Neural progenitor cell (in vitro differentiated cells): Measurements from ENCODE around the gene DPH1. TPM values are rescaled to one million over a fixed set of nuclear protein-coding genes. Genes with fewer than 3 reads are reported as not detected.

Experiments
- DNase-seq: peaks from one replicate; pipeline ENCODE4 v3.0.0-alpha.2; 2016; ENCODE audit warnings: low spot score
- H2AFZ ChIP-seq: fragments of 200-600 bp; sonication (generic); replicated peaks from 2 replicates; pipeline ENCODE4 v1.6.1; 2016; ENCODE audit warnings: antibody characterized with exemption
- H3F3A ChIP-seq: fragments of 200-600 bp; sonication (generic); 2 replicates; pipeline ENCODE4 v1.6.1; 2016; ENCODE audit warnings: antibody characterized with exemption, low read depth
- H3K27ac ChIP-seq: fragments of 200-600 bp; sonication (generic); 2 replicates; pipeline ENCODE4 v1.5.1; 2016; ENCODE audit warnings: mild to moderate bottlenecking
- H3K27me3 ChIP-seq: fragments of 200-600 bp; sonication (generic); 2 replicates; pipeline ENCODE4 v1.6.1; 2016; ENCODE audit warnings: mild to moderate bottlenecking, moderate library complexity
- H3K36me3 ChIP-seq: fragments of 200-600 bp; sonication (generic); 2 replicates; pipeline ENCODE4 v1.5.1; 2016
- H3K4me1 ChIP-seq: fragments of 200-600 bp; sonication (generic); 2 replicates; pipeline ENCODE4 v1.6.1; 2016; ENCODE audit warnings: mixed run types
- H3K4me2 ChIP-seq: fragments of 200-600 bp; sonication (generic); 2 replicates; pipeline ENCODE4 v1.6.1; 2016
- H3K4me3 ChIP-seq: fragments of 200-600 bp; sonication (generic); 2 replicates; pipeline ENCODE4 v1.5.1; 2016
- H3K79me2 ChIP-seq: fragments of 200-600 bp; sonication (generic); 2 replicates; pipeline ENCODE4 v1.6.1; 2016; ENCODE audit warnings: low read depth
- H3K9ac ChIP-seq: fragments of 200-600 bp; sonication (generic); 2 replicates; pipeline ENCODE4 v1.6.1; 2016
- H3K9me3 ChIP-seq: fragments of 200-600 bp; sonication (generic); 2 replicates; pipeline ENCODE4 v1.5.1; 2016; ENCODE audit warnings: low read depth
- H4K20me1 ChIP-seq: fragments of 200-600 bp; sonication (generic); 2 replicates; pipeline ENCODE4 v1.6.1; 2016; ENCODE audit warnings: low read depth
- H3K27ac Mint-ChIP-seq: 3 replicates; pipeline ENCODE4 v1.8.0; 2021; ENCODE audit warnings: mixed read lengths
- H3K27me3 Mint-ChIP-seq: 2 replicates; pipeline ENCODE4 v1.8.0; 2022; ENCODE audit warnings: low read depth, mild to moderate bottlenecking, inconsistent platforms, moderate library complexity, mixed read lengths; ENCODE audit not compliant: insufficient read depth
- H3K36me3 Mint-ChIP-seq: 3 replicates; pipeline ENCODE4 v1.8.0; 2021; ENCODE audit warnings: mixed read lengths
- H3K4me1 Mint-ChIP-seq: 3 replicates; pipeline ENCODE4 v1.8.0; 2021; ENCODE audit warnings: mixed read lengths
- H3K4me3 Mint-ChIP-seq: 3 replicates; pipeline ENCODE4 v1.8.0; 2021; ENCODE audit warnings: mild to moderate bottlenecking, moderate library complexity, mixed read lengths
- H3K9me3 Mint-ChIP-seq: 3 replicates; pipeline ENCODE4 v1.8.0; 2020; ENCODE audit warnings: mixed read lengths
- CTCF ChIP-seq: fragments of 200-600 bp; sonication (generic); IDR thresholded peaks from 2 replicates; pipeline ENCODE4 v1.5.1; 2017; ENCODE audit warnings: antibody characterized with exemption, mild to moderate bottlenecking
- EZH2 ChIP-seq: fragments of 200-600 bp; sonication (generic); IDR thresholded peaks from 2 replicates; pipeline ENCODE4 v1.6.1; 2017; ENCODE audit warnings: antibody characterized with exemption, mild to moderate bottlenecking, moderate library complexity
- EZH2phosphoT487 ChIP-seq: fragments of 200-600 bp; sonication (generic); IDR thresholded peaks from 2 replicates; pipeline ENCODE4 v1.6.1; 2017; ENCODE audit warnings: antibody characterized with exemption
- total RNA-seq: library from RNA; depleted of rRNA; stranded (reverse); fragments of >200 nt; gene quantifications from 2 replicates; pipeline ENCODE4 v1.2.3, GENCODE V29; 2015; ENCODE audit warnings: low replicate concordance

DPH1 gene
- total RNA-seq, 1 donor from 2014 or later: 21.1 TPM

GRCh38 chr17:2028234-2028614, 1.7 kb upstream of the DPH1 start:
- Histone ChIP-seq H3K4me1 (peaks cover 18% of the 10 kb centered on the region), H3K4me3 (no peak overlapping the region), H3K4me2 (no peak overlapping the region), H3K36me3 (no peaks in the 10 kb centered on the region), H3K9ac (no peak overlapping the region), H3K79me2 (no peaks in the 10 kb centered on the region), H3F3A (peaks cover 26% of the 10 kb centered on the region), H4K20me1 (peaks cover 6% of the 10 kb centered on the region), H3K27ac (no peak overlapping the region), H3K27me3 (peaks cover 66% of the 10 kb centered on the region), H2AFZ (no peak overlapping the region), H3K9me3 (no peaks in the 10 kb centered on the region)
- Mint-ChIP-seq H3K4me3 (peak overlapping the region; percentile 75), H3K36me3 (peaks cover 1% of the 10 kb centered on the region), H3K9me3 (peaks cover 5% of the 10 kb centered on the region), H3K27me3 (peaks cover 29% of the 10 kb centered on the region), H3K4me1 (peaks cover 40% of the 10 kb centered on the region), H3K27ac (no peak overlapping the region)
- DNase-seq: no peak
- TF ChIP-seq EZH2: no peak
- TF ChIP-seq CTCF: no peak
- TF ChIP-seq EZH2phosphoT487: no peak

GRCh38 chr17:2028737-2029136, 1.2 kb upstream of the DPH1 start:
- no peaks in the 10 kb centered on the region for H3K9me3 ChIP-seq
- H3K9me3 Mint-ChIP-seq: peaks cover 5% of the 10 kb centered on the region
- peaks cover 29% of the 10 kb centered on the region for H3K27me3 Mint-ChIP-seq
- peak overlapping the region; percentile 69 for H3K4me3 Mint-ChIP-seq
- H3K27ac Mint-ChIP-seq: no peak overlapping the region
- H3K36me3 ChIP-seq: no peaks in the 10 kb centered on the region
- H3K4me3 ChIP-seq: no peak overlapping the region
- H3K4me1 ChIP-seq: peaks cover 18% of the 10 kb centered on the region
- H3K9ac ChIP-seq: no peak overlapping the region
- H3F3A ChIP-seq: peaks cover 23% of the 10 kb centered on the region
- peak overlapping the region; percentile 8 for H3K4me2 ChIP-seq
- peaks cover 43% of the 10 kb centered on the region for H3K4me1 Mint-ChIP-seq
- DNase-seq: no peak
- H3K27me3 ChIP-seq: peaks cover 61% of the 10 kb centered on the region
- no peak for TF ChIP-seq EZH2phosphoT487
- no peak for TF ChIP-seq EZH2
- no peak for TF ChIP-seq CTCF
- peaks cover 1% of the 10 kb centered on the region for H3K36me3 Mint-ChIP-seq
- no peak overlapping the region for H2AFZ ChIP-seq
- H3K27ac ChIP-seq: no peak overlapping the region
- peaks cover 4% of the 10 kb centered on the region for H4K20me1 ChIP-seq
- no peaks in the 10 kb centered on the region for H3K79me2 ChIP-seq

GRCh38 chr17:2030779-2031163, 818 bp downstream of the DPH1 start:
- Histone ChIP-seq H4K20me1 (peaks cover 4% of the 10 kb centered on the region), H3K79me2 (no peaks in the 10 kb centered on the region), H2AFZ (no peak overlapping the region), H3K4me2 (peak overlapping the region; percentile 94), H3K4me3 (peak overlapping the region; percentile 88), H3K4me1 (peaks cover 12% of the 10 kb centered on the region), H3K9me3 (no peaks in the 10 kb centered on the region), H3K36me3 (no peaks in the 10 kb centered on the region), H3K27me3 (peaks cover 41% of the 10 kb centered on the region), H3K9ac (no peak overlapping the region), H3K27ac (no peak overlapping the region), H3F3A (peaks cover 7% of the 10 kb centered on the region)
- Mint-ChIP-seq H3K27ac (peak overlapping the region; percentile 84), H3K27me3 (peaks cover 26% of the 10 kb centered on the region), H3K4me1 (peaks cover 50% of the 10 kb centered on the region), H3K4me3 (peak overlapping the region; percentile 95), H3K9me3 (peaks cover 5% of the 10 kb centered on the region), H3K36me3 (peaks cover 1% of the 10 kb centered on the region)
- TF ChIP-seq EZH2 (no peak), CTCF (peak; percentile 61), EZH2phosphoT487 (no peak)
- DNase-seq: peak; percentile 92
